Trophoblast cell (in vitro differentiated cells and primary cell): ENCODE data around the gene RAB5B.

Experiments used
- DNase-seq, 2 donors: peaks; one replicate each; pipeline ENCODE4 v3.0.0-alpha.2; 2016
- H2AFZ ChIP-seq: 2 replicates; pipeline ENCODE4 v1.6.1; 2013; ENCODE audit warnings: low read length, moderate library complexity, mild to moderate bottlenecking; ENCODE audit not compliant: insufficient read depth, poor library complexity
- H2AK5ac ChIP-seq: 2 replicates; pipeline ENCODE4 v1.6.1; 2013; ENCODE audit warnings: mild to moderate bottlenecking, low read length
- H2BK120ac ChIP-seq: 2 replicates; pipeline ENCODE4 v1.6.1; 2013; ENCODE audit warnings: low read length, mild to moderate bottlenecking, moderate library complexity; ENCODE audit not compliant: insufficient read depth, poor library complexity
- H2BK12ac ChIP-seq: 2 replicates; pipeline ENCODE4 v1.6.1; 2013; ENCODE audit warnings: mild to moderate bottlenecking, low read length, moderate library complexity
- H2BK5ac ChIP-seq: 2 replicates; pipeline ENCODE4 v1.6.1; 2013; ENCODE audit warnings: low read length, low read depth, moderate library complexity, mild to moderate bottlenecking; ENCODE audit not compliant: poor library complexity
- H3K14ac ChIP-seq: 2 replicates; pipeline ENCODE4 v1.6.1; 2013; ENCODE audit warnings: mild to moderate bottlenecking, low read length
- H3K18ac ChIP-seq: 2 replicates; pipeline ENCODE4 v1.6.1; 2013; ENCODE audit warnings: mild to moderate bottlenecking, low read length
- H3K23ac ChIP-seq: 2 replicates; pipeline ENCODE4 v1.6.1; 2013; ENCODE audit warnings: low read length
- H3K27ac ChIP-seq: 2 replicates; pipeline ENCODE4 v1.5.1; 2013; ENCODE audit warnings: low read depth, mild to moderate bottlenecking, inconsistent platforms, low read length, moderate library complexity
- H3K27me3 ChIP-seq: 2 replicates; pipeline ENCODE4 v1.6.1; 2013; ENCODE audit warnings: inconsistent platforms, mild to moderate bottlenecking, low read length, moderate library complexity; ENCODE audit not compliant: insufficient read depth
- H3K36me3 ChIP-seq, 2 experiments: 1 replicate in 1 of 2; 2 replicates in 1 of 2; pipeline ENCODE4 v1.6.1; 2013; ENCODE audit warnings: low read length in 2 of 2, mild to moderate bottlenecking in 2 of 2, moderate library complexity in 1 of 2; ENCODE audit not compliant: insufficient read depth in 2 of 2, control insufficient read depth in 1 of 2
- H3K4ac ChIP-seq: 2 replicates; pipeline ENCODE4 v1.6.1; 2013; ENCODE audit warnings: low read depth, mild to moderate bottlenecking, low read length, moderate library complexity
- H3K4me1 ChIP-seq, 2 experiments: 1 replicate in 1 of 2; 2 replicates in 1 of 2; pipeline ENCODE4 v1.6.1; 2013; ENCODE audit warnings: low read length in 2 of 2, mild to moderate bottlenecking in 2 of 2, moderate library complexity in 1 of 2; ENCODE audit not compliant: insufficient read depth in 2 of 2, control insufficient read depth in 1 of 2
- H3K4me2 ChIP-seq: 2 replicates; pipeline ENCODE4 v1.6.1; 2013; ENCODE audit warnings: inconsistent platforms, mild to moderate bottlenecking, low read length, moderate library complexity
- H3K4me3 ChIP-seq: 2 replicates; pipeline ENCODE4 v1.5.1; 2013; ENCODE audit warnings: mild to moderate bottlenecking, low read depth, low read length, inconsistent platforms
- H3K79me1 ChIP-seq: one replicate; pipeline ENCODE4 v1.6.1; 2013; ENCODE audit warnings: low read length
- H3K79me2 ChIP-seq: 2 replicates; pipeline ENCODE4 v1.6.1; 2013; ENCODE audit warnings: low read length, mild to moderate bottlenecking; ENCODE audit not compliant: control insufficient read depth, insufficient read depth, poor library complexity
- H3K9ac ChIP-seq: 2 replicates; pipeline ENCODE4 v1.6.1; 2013; ENCODE audit warnings: mild to moderate bottlenecking, low read length
- H3K9me3 ChIP-seq: 2 replicates; pipeline ENCODE4 v1.6.1; 2013; ENCODE audit warnings: low read depth, mild to moderate bottlenecking, control low read depth, inconsistent platforms, low read length; ENCODE audit not compliant: insufficient read depth
- H4K12ac ChIP-seq: 2 replicates; pipeline ENCODE4 v1.6.1; 2013; ENCODE audit warnings: low read depth, mild to moderate bottlenecking, low read length, moderate library complexity
- H4K8ac ChIP-seq: 2 replicates; pipeline ENCODE4 v1.6.1; 2013; ENCODE audit warnings: low read depth, mild to moderate bottlenecking, low read length, moderate library complexity
- H4K91ac ChIP-seq: one replicate; pipeline ENCODE4 v1.6.1; 2013; ENCODE audit warnings: low read depth, mild to moderate bottlenecking, low read length, moderate library complexity
- WGBS: extraction: QIAGEN DNeasy Blood & Tissue Kit; methylation state at CpG from one replicate; pipeline ENCODE4 v1.1.7; 2013; ENCODE audit warnings: missing lambda C conversion rate; ENCODE audit not compliant: insufficient read length, insufficient coverage; ENCODE audit errors: extremely low coverage; 5-methylcytosine and 5-hydroxymethylcytosine counted together

The RAB5B gene

DNA sequence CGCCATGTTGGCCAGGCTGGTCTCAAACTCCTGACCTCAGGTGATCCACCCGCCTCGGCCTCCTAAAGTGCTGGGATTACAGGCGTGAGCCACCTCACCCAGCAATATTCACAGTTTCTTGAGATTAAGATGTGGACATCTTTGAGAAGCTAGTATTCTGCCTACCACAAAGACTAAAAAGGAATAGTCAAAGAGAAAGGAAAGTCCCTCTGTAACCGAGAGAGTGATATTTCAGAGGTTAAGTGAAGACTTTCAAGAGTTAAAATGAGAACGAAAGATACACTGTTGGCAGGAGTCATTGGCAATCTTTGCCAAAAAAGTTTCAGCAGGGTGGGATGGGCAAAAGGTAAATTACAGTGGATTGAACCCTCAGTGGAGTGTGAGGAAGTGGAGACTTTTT is 27.3 kb upstream of the RAB5B start:
- H2BK12ac ChIP-seq: no peak overlapping the region
- no peak overlapping the region for H2AK5ac ChIP-seq
- WGBS: no CpG with 5 or more reads among the region's 6 CpGs
- no peak overlapping the region for H2BK5ac ChIP-seq
- no peak overlapping the region for H3K4me3 ChIP-seq
- H2BK120ac ChIP-seq: no peak overlapping the region
- H4K12ac ChIP-seq: no peak overlapping the region
- no peak overlapping the region for H3K9ac ChIP-seq
- H3K9me3 ChIP-seq: no peaks in the 10 kb centered on the region
- H3K23ac ChIP-seq: no peak overlapping the region
- H3K4ac ChIP-seq: no peak overlapping the region
- DNase-seq: no peak
- H2AFZ ChIP-seq: no peak overlapping the region
- H3K36me3 ChIP-seq: peaks cover 6 to 18% of the 10 kb centered on the region in 2 experiments
- no peak overlapping the region for H3K14ac ChIP-seq
- H3K27me3 ChIP-seq: no peaks in the 10 kb centered on the region
- H3K79me2 ChIP-seq: no peaks in the 10 kb centered on the region
- H3K79me1 ChIP-seq: no peaks in the 10 kb centered on the region
- no peaks in the 10 kb centered on the region for H3K4me1 ChIP-seq
- H3K4me2 ChIP-seq: no peak overlapping the region
- no peak overlapping the region for H3K18ac ChIP-seq
- no peak overlapping the region for H4K8ac ChIP-seq
- H3K27ac ChIP-seq: no peak overlapping the region
- H4K91ac ChIP-seq: no peak overlapping the region

DNA sequence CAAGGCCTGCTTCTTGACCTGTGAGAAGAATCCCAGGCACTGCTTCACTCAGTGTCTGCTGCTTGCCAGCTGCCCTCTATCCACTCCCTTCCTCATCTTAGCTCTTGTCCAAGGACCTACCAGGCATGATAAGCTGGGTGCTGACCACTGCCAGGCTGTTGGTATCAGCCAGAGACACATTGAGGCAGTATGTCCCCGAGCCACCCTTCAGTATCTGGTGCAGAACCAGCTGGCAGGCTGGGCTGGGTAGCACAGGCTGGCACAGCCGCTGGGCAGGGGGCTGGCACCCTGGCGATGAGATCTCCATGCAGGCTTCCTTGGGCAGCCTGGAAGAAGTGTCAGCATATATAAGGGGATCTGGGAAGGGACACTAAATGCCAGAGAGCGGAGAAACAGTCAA is 18.5 kb upstream of the RAB5B start:
- H2AFZ ChIP-seq: peak overlapping the region; percentile 76
- peak overlapping the region; percentile 74 for H2AK5ac ChIP-seq
- H3K4ac ChIP-seq: peak overlapping the region; percentile 50
- no peak overlapping the region for H3K4me3 ChIP-seq
- peak overlapping the region; percentile 73 for H3K18ac ChIP-seq
- peak overlapping the region; percentile 80 for H3K14ac ChIP-seq
- no peak for DNase-seq
- peak overlapping the region; percentile 83 for H2BK120ac ChIP-seq
- H4K12ac ChIP-seq: peak overlapping the region; percentile 10
- H4K91ac ChIP-seq: peak overlapping the region; percentile 83
- no peaks in the 10 kb centered on the region for H3K27me3 ChIP-seq
- H3K9me3 ChIP-seq: no peaks in the 10 kb centered on the region
- H3K9ac ChIP-seq: no peak overlapping the region
- peaks cover 14 to 27% of the 10 kb centered on the region in 2 experiments for H3K36me3 ChIP-seq
- peaks cover 28 to 29% of the 10 kb centered on the region in 2 experiments for H3K4me1 ChIP-seq
- H4K8ac ChIP-seq: peak overlapping the region; percentile 79
- H3K23ac ChIP-seq: no peak overlapping the region
- H2BK5ac ChIP-seq: peak overlapping the region; percentile 74
- no peak overlapping the region for H3K4me2 ChIP-seq
- peaks cover 3% of the 10 kb centered on the region for H3K79me2 ChIP-seq
- H2BK12ac ChIP-seq: peak overlapping the region; percentile 37
- no CpG with 5 or more reads among the region's 4 CpGs for WGBS
- H3K79me1 ChIP-seq: peaks cover 23% of the 10 kb centered on the region
- peak overlapping the region; percentile 69 for H3K27ac ChIP-seq

DNA sequence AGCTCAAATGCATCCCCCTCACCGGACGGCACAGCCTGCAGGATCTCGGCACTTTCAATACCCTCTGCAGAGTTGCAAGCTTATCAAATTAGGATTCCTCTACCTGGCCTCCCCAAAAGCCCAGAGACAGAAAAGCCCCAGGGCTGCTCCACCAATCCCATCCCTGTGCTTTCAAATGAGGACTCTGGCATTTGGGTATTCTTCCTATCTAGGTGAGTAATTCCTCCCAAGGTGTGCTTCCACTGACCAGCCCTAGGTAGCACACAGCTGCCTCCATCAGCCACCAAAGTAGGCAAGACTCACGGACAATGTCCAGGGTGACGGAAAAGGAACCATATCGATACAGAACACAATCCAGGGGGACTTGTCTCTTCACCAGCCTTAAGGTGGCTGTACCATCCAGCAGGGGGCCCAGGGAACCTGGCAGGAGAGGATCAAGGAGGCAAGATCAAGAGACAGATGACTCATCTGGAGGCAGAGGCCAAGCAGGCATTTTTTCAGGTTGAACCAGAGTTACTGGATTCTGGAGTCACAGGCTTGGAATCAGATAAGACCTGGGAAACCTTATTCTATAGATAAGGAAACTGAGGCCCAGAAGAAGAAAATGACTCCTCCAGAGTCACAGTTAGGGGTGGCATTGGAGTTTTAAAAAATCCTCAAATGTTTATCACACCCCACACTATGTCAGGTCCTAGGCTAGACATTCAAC is 17.9 kb upstream of the RAB5B start:
- Histone ChIP-seq H3K4me1 (peaks cover 28 to 29% of the 10 kb centered on the region in 2 experiments), H2BK12ac (peak overlapping the region; percentile 19), H3K79me1 (peaks cover 23% of the 10 kb centered on the region), H3K79me2 (peaks cover 3% of the 10 kb centered on the region), H3K9ac (no peak overlapping the region), H3K27me3 (no peaks in the 10 kb centered on the region), H4K91ac (peak overlapping the region; percentile 83), H3K23ac (no peak overlapping the region), H3K18ac (peak overlapping the region; percentile 36), H3K27ac (peak overlapping the region; percentile 69), H2BK5ac (peak overlapping the region; percentile 74), H3K14ac (peak overlapping the region; percentile 48), H2AFZ (no peak overlapping the region), H4K8ac (peak overlapping the region; percentile 79), H4K12ac (no peak overlapping the region), H3K36me3 (peaks cover 14 to 27% of the 10 kb centered on the region in 2 experiments), H3K4me3 (no peak overlapping the region), H3K4ac (no peak overlapping the region), H3K4me2 (peak overlapping the region; percentile 42), H3K9me3 (no peaks in the 10 kb centered on the region), H2AK5ac (no peak overlapping the region), H2BK120ac (peak overlapping the region; percentile 83)
- peak; percentile 90 to 98 for DNase-seq
- no CpG with 5 or more reads among the region's 6 CpGs for WGBS

DNA sequence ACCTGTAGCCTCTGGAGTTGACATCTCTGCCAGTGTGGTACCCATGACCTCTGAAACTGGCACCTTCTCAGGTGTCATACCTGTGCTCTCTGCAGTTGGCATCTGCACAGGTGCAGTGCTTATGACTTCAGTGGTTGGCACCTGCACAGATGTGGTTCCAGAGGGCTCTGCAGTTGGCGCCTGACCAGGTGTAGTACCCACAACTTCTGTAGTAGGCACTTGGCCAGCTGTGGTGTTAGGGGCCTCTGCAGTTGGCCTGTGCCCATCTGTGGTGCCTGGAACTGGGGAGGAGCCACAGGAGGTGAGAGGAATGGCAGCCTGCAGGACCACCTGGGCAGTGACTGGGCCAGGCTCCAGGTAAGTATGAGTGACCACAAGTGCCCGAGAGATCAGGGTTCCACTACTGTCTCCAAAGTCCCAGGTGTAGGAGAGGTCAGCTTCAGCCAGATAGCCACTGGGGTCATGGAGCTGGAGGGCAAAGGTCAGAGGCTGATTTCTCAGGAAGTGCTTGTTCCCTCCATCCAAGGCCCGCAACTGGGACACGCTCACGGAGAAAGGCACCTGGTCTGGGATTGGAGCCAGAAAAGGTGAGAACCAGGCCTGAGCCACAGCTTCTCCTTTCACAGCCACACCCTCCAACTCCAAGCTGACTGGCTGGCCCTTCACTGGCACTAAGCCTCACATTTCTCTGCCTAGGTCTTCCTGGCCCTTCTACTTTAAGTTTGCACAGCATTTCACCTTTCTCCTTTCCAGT is 16.6 kb upstream of the RAB5B start:
- H2BK5ac ChIP-seq: peak overlapping the region; percentile 54
- no peak overlapping the region for H3K9ac ChIP-seq
- H2BK12ac ChIP-seq: peak overlapping the region; percentile 78
- H3K27me3 ChIP-seq: no peaks in the 10 kb centered on the region
- peak overlapping the region; percentile 35 for H3K4ac ChIP-seq
- H4K8ac ChIP-seq: peak overlapping the region; percentile 41
- H2AFZ ChIP-seq: no peak overlapping the region
- DNase-seq: no peak
- peak overlapping the region; percentile 95 for H2AK5ac ChIP-seq
- H3K23ac ChIP-seq: no peak overlapping the region
- H4K91ac ChIP-seq: peak overlapping the region; percentile 78
- H3K79me1 ChIP-seq: peaks cover 23% of the 10 kb centered on the region
- peak overlapping the region; percentile 55 for H2BK120ac ChIP-seq
- no peak overlapping the region for H3K4me2 ChIP-seq
- peaks cover 11 to 17% of the 10 kb centered on the region in 2 experiments for H3K36me3 ChIP-seq
- no CpG with 5 or more reads among the region's 5 CpGs for WGBS
- H3K27ac ChIP-seq: peak overlapping the region; percentile 57
- no peaks in the 10 kb centered on the region for H3K9me3 ChIP-seq
- H3K18ac ChIP-seq: peak overlapping the region; percentile 38
- peak overlapping the region; percentile 57 for H3K14ac ChIP-seq
- H3K4me3 ChIP-seq: no peak overlapping the region
- H4K12ac ChIP-seq: no peak overlapping the region
- H3K4me1 ChIP-seq: peaks cover 28 to 29% of the 10 kb centered on the region in 2 experiments
- peaks cover 3% of the 10 kb centered on the region for H3K79me2 ChIP-seq
